Adipose tissue (tissue), 3 donors: ENCODE results near the gene ZSWIM8. TPM values are rescaled to one million over a fixed set of nuclear protein-coding genes. Genes with fewer than 3 reads are reported as not detected.
"Not testable (repeated sequence)": the region's sequence is repeated elsewhere in the genome, so short reads cannot be mapped to it uniquely, and the experiment has no call there.

ENCODE experiments used
- H3K27ac ChIP-seq: one replicate; pipeline ENCODE4 v1.5.1; 2013; ENCODE audit warnings: low read depth, low read length
- WGBS, 3 donors: extraction: QIAGEN DNeasy Blood & Tissue Kit; methylation state at CpG; one replicate each; pipeline ENCODE4 v1.1.7; 2013; 5-methylcytosine and 5-hydroxymethylcytosine counted together
- polyA plus RNA-seq, 3 donors: library from polyadenylated mRNA; stranded (reverse); fragments of 200-250 nt; gene quantifications; one replicate each; pipeline ENCODE4 v1.2.3, GENCODE V29; 2013
- donor health status: healthy with polysubstance abuse.
- donor health status: Bipolar disorder and iron deficiency.
- donor health status: healthy.

The ZSWIM8 gene
- polyA plus RNA-seq, 3 donors = 47.1 to 86.5 (median 65.1) TPM

DNA sequence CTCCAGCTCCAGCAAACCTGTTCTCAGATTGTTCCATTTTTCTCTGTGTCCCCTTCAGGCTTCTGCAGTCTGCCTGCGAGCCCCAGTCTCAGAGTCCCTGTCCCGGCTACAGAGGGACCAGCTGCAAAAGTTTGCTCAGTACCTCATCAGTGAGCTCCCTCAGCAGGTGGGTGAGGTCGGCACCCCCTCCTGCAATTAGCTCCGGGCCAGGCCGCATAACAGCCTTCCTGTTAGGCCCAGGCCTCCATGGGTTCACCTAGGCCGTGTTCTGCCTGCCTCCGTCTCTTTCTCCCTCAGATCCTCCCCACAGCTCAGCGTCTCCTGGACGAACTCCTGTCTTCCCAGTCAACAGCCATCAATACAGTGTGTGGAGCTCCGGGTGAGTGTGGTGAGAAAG is 4.3 kb downstream of the ZSWIM8 start:
- H3K27ac ChIP-seq = no peak overlapping the region
- 84 to 94% (median 93%) methylated on average over 10 of the region's 10 CpGs for WGBS, 3 donors

GRCh38 chr10:73790886-73791625 is 5.7 kb downstream of the ZSWIM8 start:
- 90 to 94% (median 94%) methylated on average over 22 of the region's 22 CpGs for WGBS, 3 donors
- no peak overlapping the region for H3K27ac ChIP-seq

- 93 to 95% (median 94%) methylated on average over 26 of the region's 26 CpGs for WGBS, 3 donors
- no peak overlapping the region for H3K27ac ChIP-seq
These were observed 6.5 kb downstream of the ZSWIM8 start for GRCh38 chr10:73791871-73792400.

GRCh38 chr10:73793456-73793855 is 8.1 kb downstream of the ZSWIM8 start:
- 94 to 100% (median 95%) methylated on average over 2 to 5 of the region's 5 CpGs for WGBS, 3 donors
- H3K27ac ChIP-seq = no peak overlapping the region

DNA sequence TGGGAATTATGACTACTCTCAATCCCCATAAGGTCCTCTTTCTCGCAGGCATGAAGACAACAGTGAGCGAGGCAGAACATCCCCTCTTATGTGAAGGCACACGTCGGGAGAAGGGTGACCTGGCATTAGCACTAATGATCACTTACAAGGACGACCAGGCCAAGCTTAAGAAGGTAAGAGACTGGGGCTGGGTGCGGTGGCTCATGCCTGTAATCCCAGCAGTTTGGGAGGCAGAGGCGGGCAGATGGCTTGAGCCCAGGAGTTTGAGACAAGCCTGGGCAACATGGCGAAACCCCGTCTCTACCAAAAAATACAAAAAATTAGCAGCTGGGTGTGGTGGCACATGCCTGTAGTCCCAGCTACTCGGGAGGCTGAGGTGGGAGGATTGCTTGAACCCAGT is 10.1 kb downstream of the ZSWIM8 start:
- WGBS, 3 donors = 94 to 96% (median 96%) methylated on average over 10 of the region's 10 CpGs
- H3K27ac ChIP-seq = not testable (repeated sequence)

DNA sequence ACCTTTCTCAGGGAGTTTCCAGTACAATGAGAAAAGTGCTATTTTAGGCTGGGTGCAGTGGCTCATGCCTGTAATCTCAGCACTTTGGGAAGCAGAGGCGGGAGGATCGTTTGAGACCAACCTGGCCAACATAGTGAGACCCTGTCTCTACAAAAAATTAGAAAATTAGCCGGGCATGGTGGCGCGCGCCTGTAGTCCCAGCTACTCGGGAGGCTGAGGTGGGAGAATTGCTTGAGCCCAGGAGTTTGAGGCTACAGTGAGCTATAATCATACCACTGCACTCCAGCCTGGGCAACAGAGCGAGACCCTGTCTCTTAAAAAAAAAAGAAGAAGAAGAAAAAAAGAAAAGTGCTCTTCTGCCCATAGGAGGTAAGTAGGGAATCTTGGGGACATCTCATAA is 10.6 kb downstream of the ZSWIM8 start:
- H3K27ac ChIP-seq = not testable (repeated sequence)
- WGBS, 3 donors = 95 to 96% (median 95%) methylated on average over 8 of the region's 8 CpGs

GRCh38 chr10:73796766-73797165 is 11.4 kb downstream of the ZSWIM8 start:
- 83 to 87% (median 85%) methylated on average over 5 of the region's 5 CpGs for WGBS, 3 donors
- H3K27ac ChIP-seq = no peak overlapping the region

- 90 to 92% (median 91%) methylated on average over 19 of the region's 19 CpGs for WGBS, 3 donors
- no peak overlapping the region for H3K27ac ChIP-seq
These were observed 12.1 kb downstream of the ZSWIM8 start for GRCh38 chr10:73797324-73798025.

GRCh38 chr10:73798087-73798486 is 12.7 kb downstream of the ZSWIM8 start:
- no peak overlapping the region for H3K27ac ChIP-seq
- WGBS, 3 donors = 89 to 94% (median 93%) methylated on average over 6 of the region's 6 CpGs

DNA sequence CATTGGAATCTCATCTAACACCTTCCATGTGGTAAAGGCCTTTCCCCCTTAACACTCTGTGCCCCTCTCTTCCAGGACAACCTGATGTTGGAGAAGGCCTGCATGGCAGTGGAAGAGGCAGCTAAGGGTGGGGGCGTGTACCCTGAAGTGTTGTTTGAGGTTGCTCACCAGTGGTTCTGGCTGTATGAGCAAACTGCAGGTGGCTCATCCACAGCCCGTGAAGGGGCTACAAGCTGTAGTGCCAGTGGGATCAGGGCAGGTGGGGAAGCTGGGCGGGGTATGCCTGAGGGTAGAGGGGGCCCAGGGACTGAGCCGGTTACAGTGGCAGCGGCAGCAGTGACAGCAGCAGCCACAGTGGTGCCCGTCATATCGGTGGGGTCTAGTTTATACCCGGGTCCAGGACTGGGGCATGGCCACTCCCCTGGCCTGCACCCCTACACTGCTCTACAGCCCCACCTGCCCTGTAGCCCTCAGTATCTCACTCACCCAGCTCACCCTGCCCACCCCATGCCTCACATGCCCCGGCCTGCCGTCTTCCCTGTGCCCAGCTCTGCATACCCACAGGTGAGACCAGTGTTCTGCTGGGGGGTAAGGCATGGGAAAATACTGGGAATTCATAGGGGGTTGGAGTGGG is 13.6 kb downstream of the ZSWIM8 start:
- 82 to 89% (median 86%) methylated on average over 10 of the region's 10 CpGs for WGBS, 3 donors

GRCh38 chr10:73799899-73800559 is 14.6 kb downstream of the ZSWIM8 start:
- WGBS, 3 donors = 72 to 81% (median 75%) methylated on average over 8 to 9 of the region's 9 CpGs
- no peak overlapping the region for H3K27ac ChIP-seq

More for the DNA sequence above, 13.6 kb downstream of the ZSWIM8 start:
- H3K27ac ChIP-seq = no peak overlapping the region

- 81% methylated on average over 18 to 20 of the region's 20 CpGs for WGBS, 3 donors
These were observed 15.3 kb downstream of the ZSWIM8 start for GRCh38 chr10:73800560-73801252.

GRCh38 chr10:73801253-73801590 is 15.8 kb downstream of the ZSWIM8 start:
- WGBS, 3 donors = 93 to 94% (median 94%) methylated on average over 13 of the region's 13 CpGs
- no peak overlapping the region for H3K27ac ChIP-seq

More at GRCh38 chr10:73800560-73801252, 15.3 kb downstream of the ZSWIM8 start:
- H3K27ac ChIP-seq = no peak overlapping the region

DNA sequence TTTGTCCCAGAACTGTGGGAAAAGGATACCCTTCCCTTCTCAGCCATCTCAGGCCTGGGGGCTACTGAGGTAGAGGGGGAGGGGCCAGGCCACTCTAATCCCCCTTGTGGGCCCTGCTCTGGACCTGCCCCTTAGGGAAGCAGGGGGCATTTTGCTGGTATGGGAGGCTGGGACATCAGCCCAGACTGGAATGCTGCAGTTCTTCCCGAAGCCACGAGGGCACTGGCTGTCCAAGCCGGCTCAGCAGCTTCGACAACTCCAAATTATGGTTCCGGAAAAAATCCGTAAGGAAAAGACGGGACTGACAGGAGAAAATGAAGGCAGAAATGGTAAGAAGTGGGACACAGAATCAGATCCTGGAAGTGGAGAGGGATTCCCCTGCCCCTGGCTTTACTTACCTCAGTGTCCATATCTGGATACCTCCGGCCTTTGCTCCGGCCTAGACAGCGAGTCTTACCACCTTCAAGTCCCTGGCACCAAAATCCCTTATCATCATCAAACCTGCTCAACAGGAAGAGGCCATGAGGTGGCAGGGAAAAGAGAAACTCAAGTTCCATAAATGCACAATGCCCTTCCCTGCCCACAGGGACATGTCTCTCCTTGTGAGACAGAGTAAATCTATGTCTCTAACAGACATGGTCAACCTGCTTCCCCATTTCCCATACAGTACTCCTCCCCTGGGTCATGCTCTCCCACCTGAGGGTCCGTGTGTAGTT is 17.0 kb downstream of the ZSWIM8 start:
- 80 to 86% (median 85%) methylated on average over 11 of the region's 11 CpGs for WGBS, 3 donors
- no peak overlapping the region for H3K27ac ChIP-seq

DNA sequence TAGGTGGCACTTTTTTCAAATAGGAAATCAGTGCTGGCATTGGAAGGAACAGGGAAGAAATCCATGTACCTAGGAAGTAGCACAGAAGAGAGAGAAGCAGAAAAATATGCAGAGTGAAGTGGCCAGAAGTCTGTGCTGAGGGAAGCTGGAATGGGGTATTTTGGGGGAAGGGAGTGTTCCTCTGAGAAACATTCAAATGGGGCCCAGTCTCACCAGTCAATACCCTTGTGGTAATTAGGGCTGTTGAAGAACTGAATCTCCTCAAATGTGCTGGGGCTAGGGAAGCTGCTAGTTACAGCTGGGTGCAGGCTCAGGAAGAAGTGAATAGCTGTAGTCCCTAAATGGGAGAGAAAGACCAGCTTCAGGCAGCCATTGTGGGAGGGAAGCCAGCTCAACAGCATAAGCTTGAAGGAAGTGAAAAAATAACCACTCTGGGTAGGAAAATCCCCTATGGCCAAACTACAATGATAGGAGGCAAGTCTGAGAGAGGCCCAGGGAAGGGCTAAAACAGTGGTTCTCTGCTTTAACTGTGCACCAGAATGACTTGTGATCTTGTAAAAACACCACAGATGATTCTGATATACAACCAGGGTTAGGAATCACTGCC is 18.4 kb downstream of the ZSWIM8 start:
- no peak overlapping the region for H3K27ac ChIP-seq

- 92 to 93% (median 93%) methylated on average over 14 of the region's 14 CpGs for WGBS, 3 donors
- H3K27ac ChIP-seq = no peak overlapping the region
These were observed 21.0 kb downstream of the ZSWIM8 start for GRCh38 chr10:73806176-73806950.

GRCh38 chr10:73807471-73807870 is 22.1 kb downstream of the ZSWIM8 start:
- H3K27ac ChIP-seq = no peak overlapping the region
- 94 to 98% (median 96%) methylated on average over 14 of the region's 14 CpGs for WGBS, 3 donors
